K562 (cell line): Measurements from ENCODE around the gene PRKAR1B.

ENCODE experiments used
- HMG20B ChIP-seq: fragments of 250-450 bp; sonication (Bioruptor Pico); IDR thresholded peaks from 2 replicates; pipeline ENCODE4 v1.5.0; 2021; ENCODE audit warnings: mild to moderate bottlenecking
- MYC ChIP-seq, 2 experiments: fragments of 250-450 bp in 1 of 2; sonication (Bioruptor Pico) in 1 of 2; IDR thresholded peaks; 2 replicates each; pipeline versions ENCODE4 v1.5.1 to v1.6.1; 2012 to 2021; ENCODE audit warnings: low read depth in 2 of 2, borderline replicate concordance in 1 of 2, improper control_type of control experiment in 1 of 2, low read length in 1 of 2, mild to moderate bottlenecking in 1 of 2, moderate library complexity in 1 of 2
- PREB ChIP-seq: sonication (generic); formaldehyde crosslinking; IDR thresholded peaks from 2 replicates; pipeline ENCODE4 v1.8.1; 2023; ENCODE audit warnings: mild to moderate bottlenecking, missing genetic modification reagents
- RFX5 ChIP-seq: IDR thresholded peaks from 2 replicates; pipeline ENCODE4 v1.6.1; 2011; ENCODE audit warnings: low read depth, mild to moderate bottlenecking, improper control_type of control experiment, low read length
- THAP7 ChIP-seq: fragments of 250-450 bp; sonication (Bioruptor Pico); IDR thresholded peaks from 2 replicates; pipeline ENCODE4 v1.5.0; 2021
- YY1 ChIP-seq, 3 experiments: IDR thresholded peaks; 2 replicates each; pipeline ENCODE4 v1.6.1; 2011; ENCODE audit warnings: low read length in 2 of 3, mild to moderate bottlenecking in 2 of 3, moderate library complexity in 2 of 3, borderline replicate concordance in 1 of 3, control low read depth in 1 of 3, low read depth in 1 of 3; ENCODE audit not compliant: insufficient read depth in 3 of 3, insufficient replicate concordance in 2 of 3, control insufficient read depth in 1 of 3, insufficient read length in 1 of 3; ENCODE audit errors: extremely low read depth in 1 of 3
- ZNF717 ChIP-seq: fragments of 250-450 bp; sonication (Bioruptor Pico); IDR thresholded peaks from 2 replicates; pipeline ENCODE4 v1.5.0; 2021
- TF ChIP-seq, protein P1 (sequence below), 3 experiments: IDR thresholded peaks in 2 of 3; conservative IDR thresholded peaks in 1 of 3; 2 replicates each; pipeline ENCODE4 v1.5.1; 2011 to 2012; ENCODE audit warnings: low read length in 3 of 3, mild to moderate bottlenecking in 3 of 3, control low read depth in 2 of 3, improper control_type of control experiment in 1 of 3, inconsistent platforms in 1 of 3, low read depth in 1 of 3, mixed read lengths in 1 of 3, moderate library complexity in 1 of 3; ENCODE audit not compliant: insufficient read depth in 2 of 3
- TF ChIP-seq, protein P2 (sequence below), 2 experiments: fragments of 450-650 bp in 1 of 2; sonication (generic) in 1 of 2; formaldehyde crosslinking; conservative IDR thresholded peaks; 2 replicates each; pipeline versions ENCODE4 v1.4.0 to v1.8.1; 2020 to 2022; ENCODE audit warnings: mild to moderate bottlenecking in 1 of 2, missing genetic modification reagents in 1 of 2

GRCh38 chr7:601036-601594, 126.0 kb downstream of the PRKAR1B start:
- no peak for TF ChIP-seq ZNF717 (CRISPR knock-in tag)
- TF ChIP-seq MYC (IDR thresholded peaks at IDR 0.05; ENCODE audit: low read depth, low read length): no peak
- TF ChIP-seq MYC (CRISPR knock-in tag; IDR thresholded peaks at IDR 0.05; ENCODE audit: borderline replicate concordance, low read depth): no peak
- TF ChIP-seq YY1 (IDR thresholded peaks at IDR 0.05; ENCODE audit: borderline replicate concordance in 1 of 3, control insufficient read depth in 1 of 3, extremely low read depth in 1 of 3, insufficient read depth in 3 of 3, insufficient read length in 1 of 3, insufficient replicate concordance in 2 of 3, low read depth in 1 of 3, low read length in 2 of 3): no peak
- no peak for TF ChIP-seq RFX5
- TF ChIP-seq, protein P1, sequence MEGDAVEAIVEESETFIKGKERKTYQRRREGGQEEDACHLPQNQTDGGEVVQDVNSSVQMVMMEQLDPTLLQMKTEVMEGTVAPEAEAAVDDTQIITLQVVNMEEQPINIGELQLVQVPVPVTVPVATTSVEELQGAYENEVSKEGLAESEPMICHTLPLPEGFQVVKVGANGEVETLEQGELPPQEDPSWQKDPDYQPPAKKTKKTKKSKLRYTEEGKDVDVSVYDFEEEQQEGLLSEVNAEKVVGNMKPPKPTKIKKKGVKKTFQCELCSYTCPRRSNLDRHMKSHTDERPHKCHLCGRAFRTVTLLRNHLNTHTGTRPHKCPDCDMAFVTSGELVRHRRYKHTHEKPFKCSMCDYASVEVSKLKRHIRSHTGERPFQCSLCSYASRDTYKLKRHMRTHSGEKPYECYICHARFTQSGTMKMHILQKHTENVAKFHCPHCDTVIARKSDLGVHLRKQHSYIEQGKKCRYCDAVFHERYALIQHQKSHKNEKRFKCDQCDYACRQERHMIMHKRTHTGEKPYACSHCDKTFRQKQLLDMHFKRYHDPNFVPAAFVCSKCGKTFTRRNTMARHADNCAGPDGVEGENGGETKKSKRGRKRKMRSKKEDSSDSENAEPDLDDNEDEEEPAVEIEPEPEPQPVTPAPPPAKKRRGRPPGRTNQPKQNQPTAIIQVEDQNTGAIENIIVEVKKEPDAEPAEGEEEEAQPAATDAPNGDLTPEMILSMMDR (IDR thresholded peaks at IDR 0.05 in 2 of 3, conservative IDR thresholded peaks at IDR 0.05 in 1 of 3; ENCODE audit: insufficient read depth in 2 of 3, low read depth in 1 of 3, low read length in 3 of 3): no peak
- TF ChIP-seq, protein P2, sequence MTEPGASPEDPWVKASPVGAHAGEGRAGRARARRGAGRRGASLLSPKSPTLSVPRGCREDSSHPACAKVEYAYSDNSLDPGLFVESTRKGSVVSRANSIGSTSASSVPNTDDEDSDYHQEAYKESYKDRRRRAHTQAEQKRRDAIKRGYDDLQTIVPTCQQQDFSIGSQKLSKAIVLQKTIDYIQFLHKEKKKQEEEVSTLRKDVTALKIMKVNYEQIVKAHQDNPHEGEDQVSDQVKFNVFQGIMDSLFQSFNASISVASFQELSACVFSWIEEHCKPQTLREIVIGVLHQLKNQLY (CRISPR knock-in tag; conservative IDR thresholded peaks at IDR 0.05): no peak
- no peak for TF ChIP-seq PREB (CRISPR knock-in tag)
- TF ChIP-seq THAP7 (CRISPR knock-in tag): no peak
- TF ChIP-seq HMG20B (CRISPR knock-in tag): no peak
